Measurements from ENCODE around the gene ADGRL2.
A peak's percentile ranks its signal among the peaks of the same experiment; 100 is the strongest.

ADGRL2 gene

GRCh38 chr1:81800695-81801650 is at the start of gene ADGRL2:
Gene ADGRL2 (plus strand): TSS chr1:81800934. CDS start chr1:81836985, 36,051 bp downstream.
- DNase-seq, result peak; percentile 94

GRCh38 chr1:81752840-81753239 is 47.9 kb upstream of the ADGRL2 start:
- DNase-seq, result no peak

DNA sequence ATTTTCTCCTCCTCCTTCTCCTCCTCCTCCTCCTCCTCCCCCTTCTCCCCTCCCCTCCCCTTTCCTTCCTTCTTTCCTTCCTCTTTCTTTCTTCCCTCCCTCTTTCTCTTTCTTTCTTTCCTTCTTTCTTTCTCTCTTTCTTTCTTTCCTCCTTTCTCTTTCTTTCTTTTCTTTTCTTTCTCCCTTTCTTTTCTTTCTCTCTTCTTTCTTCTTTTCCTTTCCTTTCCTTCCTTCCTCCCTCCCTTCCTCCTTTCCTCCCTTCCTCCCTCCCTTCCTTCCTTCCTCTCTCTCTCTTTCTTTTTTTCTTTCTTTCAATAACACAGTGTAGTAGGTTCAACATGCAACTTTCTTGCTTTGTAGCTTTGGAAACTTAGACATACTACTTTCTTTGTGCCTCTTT is 46.3 kb upstream of the ADGRL2 start:
- DNase-seq, result no peak

GRCh38 chr1:81756872-81757271 is 43.9 kb upstream of the ADGRL2 start:
- DNase-seq, result no peak

GRCh38 chr1:81757398-81758020 is 43.2 kb upstream of the ADGRL2 start:
- no peak for DNase-seq

DNA sequence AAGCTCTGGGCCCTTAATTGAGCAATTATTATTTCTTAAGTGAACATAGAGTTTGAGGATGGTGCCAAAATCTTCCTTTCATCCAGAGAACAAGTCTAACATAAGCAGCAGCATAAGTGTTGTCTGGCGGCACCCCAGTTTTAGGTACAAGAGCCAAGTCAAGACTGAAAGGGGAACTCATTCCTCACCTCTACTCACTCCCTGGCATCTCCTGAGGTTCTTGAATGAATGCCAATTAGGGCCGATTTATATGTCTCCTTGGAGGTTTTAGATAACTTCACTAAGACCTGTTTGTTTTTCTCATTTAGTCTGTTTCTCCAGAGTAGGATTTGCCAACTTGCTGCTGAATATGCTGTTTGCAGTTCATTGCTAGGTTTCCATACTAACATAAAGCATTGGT is 42.6 kb upstream of the ADGRL2 start:
- DNase-seq, result peak; percentile 34

GRCh38 chr1:81760477-81761097 is 40.1 kb upstream of the ADGRL2 start:
- no peak for DNase-seq

- no peak for DNase-seq
Measured at GRCh38 chr1:81775510-81775909, 25.2 kb upstream of the ADGRL2 start.

- no peak for DNase-seq
Measured at GRCh38 chr1:81780705-81781454, 19.9 kb upstream of the ADGRL2 start.

GRCh38 chr1:81781749-81782148 is 19.0 kb upstream of the ADGRL2 start:
- DNase-seq, result no peak

DNA sequence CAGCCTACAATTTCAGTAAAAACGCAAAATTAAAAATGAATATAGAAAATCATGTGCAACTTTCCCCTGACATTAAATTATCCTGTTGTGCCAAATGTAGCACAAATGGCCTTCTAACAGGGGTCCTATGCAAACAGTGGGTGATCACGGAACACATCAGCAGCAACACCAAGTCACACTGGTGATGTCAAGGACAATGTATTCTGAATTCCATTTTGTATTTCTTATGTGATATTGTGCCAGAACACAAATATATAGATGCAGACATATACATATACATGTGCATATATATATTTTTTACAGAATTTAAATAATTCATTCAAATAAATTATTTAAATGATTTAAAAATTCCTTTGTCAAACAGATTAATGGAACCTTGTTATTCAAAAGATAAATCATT is 8.6 kb upstream of the ADGRL2 start:
- DNase-seq, result no peak

DNA sequence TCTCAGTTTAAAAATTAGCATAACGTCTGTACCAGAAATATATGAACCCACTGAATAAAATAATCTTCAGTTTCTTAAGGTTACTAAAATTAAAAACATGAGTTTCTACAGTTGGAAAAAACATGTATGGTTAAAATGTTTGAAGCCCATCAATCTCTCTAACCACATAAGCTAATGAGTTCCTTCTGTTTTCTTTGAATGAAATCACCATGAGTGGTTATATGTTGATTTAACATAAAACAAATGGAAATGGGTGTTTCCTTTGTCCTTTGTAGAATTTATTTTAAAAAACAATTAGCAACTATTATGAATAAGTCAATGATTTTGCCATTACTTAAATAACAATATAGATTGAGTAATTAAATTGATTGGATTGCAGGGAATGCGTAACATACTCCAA is 3.0 kb upstream of the ADGRL2 start:
- no peak for DNase-seq

DNA sequence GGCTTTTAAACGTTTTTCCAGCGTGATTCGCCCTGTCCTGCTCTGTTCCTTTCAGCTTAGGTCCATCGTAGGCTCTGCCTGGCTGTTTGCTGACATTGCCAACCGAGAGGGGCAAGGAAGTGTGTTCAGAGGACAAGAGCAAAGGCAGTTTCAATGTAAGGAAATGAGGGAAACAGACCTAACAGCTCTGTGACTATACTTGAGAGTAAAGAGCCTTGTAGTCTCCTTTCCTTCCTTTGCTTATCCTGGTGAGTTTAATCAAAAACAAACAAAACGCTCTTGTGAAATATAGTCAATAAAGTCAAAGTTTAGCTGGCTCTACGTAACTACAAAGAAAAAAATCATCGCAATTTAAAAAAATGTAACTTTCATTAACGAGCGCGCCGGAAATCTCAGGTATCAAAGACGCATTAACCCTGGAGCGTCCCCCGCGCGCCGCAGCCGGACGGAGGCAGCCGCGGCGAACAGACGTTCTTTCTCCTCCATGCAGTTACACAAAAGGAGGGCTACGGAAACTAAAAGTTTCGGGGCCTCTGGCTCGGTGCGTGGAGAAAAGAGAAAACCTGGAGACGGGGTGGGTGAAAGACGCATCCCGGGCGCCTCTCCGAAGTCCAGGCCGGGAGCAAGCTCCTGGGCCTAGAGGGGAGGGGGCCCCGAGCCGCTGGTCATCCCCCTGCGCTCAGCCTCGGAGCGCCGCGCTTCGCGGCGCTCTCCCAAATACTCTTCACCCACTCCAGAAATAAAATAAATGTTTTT is 617 bp upstream of the ADGRL2 start:
- DNase-seq, result peak; percentile 90

- DNase-seq, result peak; percentile 49
Measured at GRCh38 chr1:81801651-81802456, 1.1 kb downstream of the ADGRL2 start.

- no peak for DNase-seq
Measured at GRCh38 chr1:81802457-81802706, 1.6 kb downstream of the ADGRL2 start.

DNA sequence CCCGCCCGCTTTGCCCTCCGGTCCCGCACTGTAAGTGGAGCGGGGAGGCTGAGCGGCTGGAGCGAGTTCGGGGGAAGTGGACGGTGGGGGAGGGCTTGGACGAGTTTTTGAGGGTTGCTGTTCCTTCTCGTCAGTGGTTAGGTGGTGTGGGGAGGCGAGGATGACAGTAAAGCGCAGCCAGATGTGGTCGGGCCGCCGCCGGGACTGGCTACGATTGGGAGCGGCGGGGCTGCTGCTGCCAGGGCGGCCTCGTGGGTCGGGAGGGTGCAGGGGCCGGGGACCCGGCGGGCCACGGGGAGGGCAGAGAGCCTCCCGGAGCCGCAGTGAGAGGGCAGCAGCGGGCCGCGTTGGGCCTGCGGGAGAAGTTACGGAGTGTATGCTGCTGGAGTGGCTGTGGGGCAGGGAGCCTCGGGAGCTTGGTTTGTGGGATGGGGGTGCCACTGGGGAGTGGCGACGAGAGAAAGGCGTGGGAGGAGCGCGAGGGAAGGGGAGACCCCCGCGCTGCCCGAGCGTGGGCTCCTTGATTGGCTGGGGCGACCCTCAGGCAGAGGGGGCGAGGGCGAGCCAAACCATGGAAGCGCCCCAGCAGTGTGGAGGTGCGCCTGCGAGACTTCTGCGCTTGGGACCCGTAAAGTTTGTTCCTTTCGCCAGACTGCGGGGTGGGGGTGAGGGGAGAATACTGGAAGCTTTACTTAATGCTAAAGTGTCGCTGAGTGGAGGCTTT is 2.1 kb downstream of the ADGRL2 start:
- peak; percentile 85 for DNase-seq

GRCh38 chr1:81803431-81804110 is 2.8 kb downstream of the ADGRL2 start:
- DNase-seq, result peak; percentile 63

DNA sequence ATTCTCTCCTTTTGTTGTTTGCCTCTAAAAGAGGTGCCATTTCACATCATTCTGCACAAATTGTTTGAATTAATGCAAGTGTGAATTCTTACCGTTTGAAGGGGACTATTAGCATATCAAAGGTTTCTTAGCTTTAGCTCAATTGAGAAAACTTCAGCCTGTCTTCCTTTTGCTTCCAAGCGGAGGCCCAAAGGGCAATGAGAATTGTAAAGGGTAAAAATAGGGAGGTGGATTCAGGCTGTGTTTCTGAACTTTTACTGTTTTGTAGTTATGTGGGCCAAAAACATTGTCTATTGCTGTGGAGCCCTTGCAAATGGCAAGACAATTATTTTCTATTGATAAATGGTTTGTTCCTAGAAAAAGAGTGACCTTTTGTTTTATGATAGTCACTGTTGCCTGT is 3.6 kb downstream of the ADGRL2 start:
- DNase-seq, result no peak

DNA sequence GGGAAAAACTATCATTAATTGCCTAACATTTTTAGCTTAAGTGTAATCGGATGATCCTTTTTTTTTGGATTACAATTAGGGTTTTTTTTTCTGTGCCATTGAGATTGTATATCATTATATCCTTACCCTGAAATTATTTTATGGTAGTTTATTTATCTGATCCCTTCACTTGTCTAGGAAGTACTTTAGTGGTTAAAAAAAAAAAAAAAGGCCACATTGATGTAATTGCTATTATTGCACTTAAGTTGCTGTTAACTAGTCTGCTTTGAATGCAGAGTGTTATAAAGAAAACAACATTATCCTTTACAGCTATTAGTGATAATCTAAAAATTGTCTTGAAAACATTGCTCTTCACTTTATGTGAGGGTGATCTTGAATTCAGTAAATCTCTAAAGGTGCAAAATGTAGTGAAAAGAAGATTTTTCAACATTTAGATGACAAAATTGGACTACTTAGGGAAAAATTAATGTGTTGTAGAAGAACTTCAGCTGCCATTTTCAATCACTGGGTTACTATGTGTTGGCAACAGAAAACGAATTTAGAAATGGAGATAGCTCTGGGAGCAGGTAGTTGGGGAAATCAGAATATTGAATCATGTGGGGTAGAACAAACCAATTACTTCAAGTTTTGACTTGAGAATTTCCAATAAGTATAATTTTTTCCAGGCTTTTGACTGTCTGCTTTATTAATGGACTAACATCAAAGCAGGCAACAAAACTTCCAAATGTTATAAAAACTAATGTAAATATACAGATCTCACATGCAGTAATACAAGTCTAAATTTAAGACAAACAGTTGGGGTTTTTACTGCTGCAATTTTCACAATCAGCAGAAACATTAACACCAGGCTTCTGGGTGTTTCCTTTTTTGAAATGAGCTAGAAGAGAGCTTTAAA is 5.0 kb downstream of the ADGRL2 start:
- DNase-seq, result no peak

Measured in femur (tissue), 1 donor.